Measurements from ENCODE around the gene TTLL3. TPM values are rescaled to one million over a fixed set of nuclear protein-coding genes. Genes with fewer than 3 reads are reported as not detected.
"Not testable (repeated sequence)": the region's sequence is repeated elsewhere in the genome, so short reads cannot be mapped to it uniquely, and the experiment has no call there.

TTLL3 gene
- total and polyA plus RNA-seq, 2 of the 8 experiments (the other 6 are each of a cell fraction or from before 2014, with no cell fraction given), result 5.9 to 8.9 TPM

DNA sequence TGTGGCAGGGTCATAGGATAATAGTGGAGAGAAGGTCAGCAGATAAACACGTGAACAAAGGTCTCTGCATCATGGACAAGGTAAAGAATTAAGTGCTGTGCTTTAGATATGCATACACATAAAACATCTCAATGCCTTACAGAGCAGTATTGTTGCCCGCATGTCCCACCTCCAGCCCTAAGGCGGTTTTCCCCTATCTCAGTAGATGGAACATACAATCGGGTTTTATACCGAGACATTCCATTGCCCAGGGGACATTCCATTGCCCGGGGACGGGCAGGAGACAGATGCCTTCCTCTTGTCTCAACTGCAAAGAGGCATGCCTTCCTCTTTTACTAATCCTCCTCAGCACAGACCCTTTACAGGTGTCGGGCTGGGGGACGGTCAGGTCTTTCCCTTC, 37.8 kb downstream of the TTLL3 start:
- FAIRE-seq; H4K5ac ChIP-seq (ENCODE audit: insufficient read length, low read depth, low read length); H2BK12ac ChIP-seq (ENCODE audit: low read depth, low read length); H2BK15ac ChIP-seq (ENCODE audit: low read length); H2BK120ac ChIP-seq (replicated peaks; ENCODE audit: low read depth, low read length); H3K9ac ChIP-seq (replicated peaks in 1 of 4; ENCODE audit: extremely low read depth in 1 of 4, low read depth in 3 of 4, low read length in 3 of 4); H3K4me3 ChIP-seq (ENCODE audit: extremely low read depth in 1 of 4, insufficient read depth in 2 of 4, low read depth in 3 of 4, low read length in 4 of 4); H3K23ac ChIP-seq (ENCODE audit: insufficient read length); H3K27me3 ChIP-seq (replicated peaks in 1 of 4; ENCODE audit: control insufficient read depth in 3 of 4, extremely low read depth in 1 of 4, insufficient read depth in 3 of 4, low read length in 3 of 4); H3K14ac ChIP-seq (ENCODE audit: insufficient read length); H3K4ac ChIP-seq (replicated peaks; ENCODE audit: insufficient read length, low read depth, low read length); H3K79me1 ChIP-seq (ENCODE audit: low read depth, low read length); H3K9me3 ChIP-seq (ENCODE audit: insufficient read depth in 2 of 2, low read depth in 1 of 2, low read length in 1 of 2); H3K36me3 ChIP-seq (ENCODE audit: control insufficient read depth in 2 of 4, insufficient read depth in 4 of 4, low read length in 3 of 4); H3K18ac ChIP-seq (ENCODE audit: extremely low read depth, low read length); H3K23me2 ChIP-seq (ENCODE audit: low read depth, low read length); H2AFZ ChIP-seq (ENCODE audit: low read length); H4K20me1 ChIP-seq (replicated peaks in 1 of 2; ENCODE audit: control insufficient read depth in 1 of 2, insufficient read depth in 2 of 2, low read length in 2 of 2); H3K4me1 ChIP-seq (replicated peaks in 1 of 4; ENCODE audit: control insufficient read depth in 3 of 4, insufficient read depth in 4 of 4, low read length in 3 of 4); H3K27ac ChIP-seq (ENCODE audit: low read depth, low read length); H3K4me2 ChIP-seq (ENCODE audit: insufficient read depth in 1 of 2, low read depth in 2 of 2, low read length in 2 of 2); H3K56ac ChIP-seq (replicated peaks; ENCODE audit: insufficient read length, low read depth, low read length); DNase-seq (ENCODE audit: low read depth in 1 of 2, low spot score in 2 of 2); H4K91ac ChIP-seq (replicated peaks; ENCODE audit: insufficient read length, low read length); H2BK5ac ChIP-seq (ENCODE audit: low read depth, low read length); H2AK5ac ChIP-seq (ENCODE audit: low read depth, low read length); H3K79me2 ChIP-seq (ENCODE audit: control insufficient read depth in 1 of 2, insufficient read depth in 2 of 2, low read length in 2 of 2); POLR2A ChIA-PET (ENCODE audit: partially characterized antibody); H4K8ac ChIP-seq (ENCODE audit: extremely low read depth, insufficient read depth, low read length); H2BK20ac ChIP-seq (ENCODE audit: low read length): not testable (repeated sequence)
- CTCF ChIA-PET (ENCODE audit: partially characterized antibody), result interaction anchor here (1.4 to 2.1 kb wide), 5 partner anchors 10 to 65 kb away, joined by 4 to 6 read pairs (median 6); no protein-coding TSS in a partner anchor
- 71% methylated on average over 7 of the region's 9 CpGs; no CpG with 5 or more reads in 1 of the 2 experiments for WGBS, 2 experiments (ENCODE audit: extremely low coverage in 1 of 2, insufficient coverage in 1 of 2, insufficient read length in 1 of 2, insufficient replicate concordance in 2 of 2, low coverage in 1 of 2, low lambda C conversion rate in 2 of 2, missing lambda C conversion rate in 1 of 2)

All from H1 (cell line).